Ammon's horn (tissue), 1 donor: Measurements from ENCODE around the gene PLEKHG4.

Experiments used
- DNase-seq: peaks from one replicate; pipeline ENCODE4 v3.0.0-alpha.2; 2016; ENCODE audit warnings: low spot score

The PLEKHG4 gene

DNA sequence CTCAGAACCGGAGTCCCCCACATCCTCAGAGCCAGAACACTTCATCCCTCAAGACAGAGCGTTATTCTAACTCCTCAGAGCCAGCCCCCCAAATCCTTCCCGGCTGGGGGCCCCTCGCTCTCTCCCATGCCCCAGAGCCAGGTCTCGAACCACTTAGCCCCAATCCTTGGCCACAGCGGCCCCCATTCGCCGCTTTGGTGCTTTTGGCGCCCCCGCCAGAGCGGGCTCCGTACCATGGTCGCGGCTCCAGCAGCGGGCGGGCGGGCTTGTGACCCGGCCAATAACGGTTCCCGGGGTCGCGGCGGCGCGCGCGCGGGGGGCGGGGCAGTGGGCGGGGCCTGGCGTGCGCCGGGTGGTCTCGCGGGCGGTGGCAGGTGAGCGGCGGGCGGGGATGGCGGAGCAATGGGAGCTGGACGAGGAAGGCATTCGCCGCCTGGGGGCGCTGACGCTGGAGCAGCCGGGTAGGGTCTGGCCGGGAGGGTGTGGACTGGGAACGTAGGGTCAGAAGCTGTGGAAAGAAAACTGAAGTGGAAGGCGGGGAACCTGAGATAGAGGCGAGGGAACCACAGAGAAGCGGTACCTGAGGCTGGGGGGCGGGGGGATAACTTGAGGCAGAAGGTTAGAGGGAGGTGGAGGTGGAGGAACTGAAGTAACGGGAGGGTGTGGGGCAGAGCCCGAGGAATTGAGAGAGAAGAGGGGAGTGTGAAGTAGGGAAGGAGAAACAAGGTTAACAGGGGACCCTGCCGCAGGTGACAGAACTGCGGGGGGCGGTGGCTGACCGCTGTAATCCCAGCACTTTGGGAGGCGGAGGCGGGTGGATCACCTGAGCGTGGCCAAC, 47.4 kb downstream of the PLEKHG4 start, which contains the start of the genes KCTD19 and LRRC36:
Gene KCTD19, minus strand, starts transcription at position 270 of the 838 bp plus-strand sequence. Its CDS starts 34 bp downstream, at position 236.
Gene LRRC36, plus strand, starts transcription at position 344 of the 838 bp plus-strand sequence. Its CDS starts 48 bp downstream, at position 392.
- no peak for DNase-seq

DNA sequence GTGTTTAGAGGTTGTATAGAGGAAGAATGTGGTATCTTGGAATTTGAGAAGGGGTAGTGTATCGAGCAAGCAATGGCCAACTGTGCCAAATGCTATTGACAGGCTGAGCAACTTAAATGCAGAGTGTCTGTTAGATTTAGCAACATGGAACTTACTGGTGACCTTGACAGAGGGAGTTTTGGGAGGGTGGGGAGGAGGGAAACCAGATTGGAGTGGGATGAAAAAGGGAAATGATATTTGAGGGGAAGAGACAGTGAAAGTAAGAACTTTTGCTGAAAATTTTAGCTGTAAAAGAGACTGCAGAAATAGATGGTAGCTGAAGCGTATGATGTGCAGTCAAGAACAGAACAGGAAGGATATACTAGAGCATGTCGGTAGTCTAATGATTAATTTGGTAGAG, 48.4 kb downstream of the PLEKHG4 start:
- DNase-seq: no peak

DNA sequence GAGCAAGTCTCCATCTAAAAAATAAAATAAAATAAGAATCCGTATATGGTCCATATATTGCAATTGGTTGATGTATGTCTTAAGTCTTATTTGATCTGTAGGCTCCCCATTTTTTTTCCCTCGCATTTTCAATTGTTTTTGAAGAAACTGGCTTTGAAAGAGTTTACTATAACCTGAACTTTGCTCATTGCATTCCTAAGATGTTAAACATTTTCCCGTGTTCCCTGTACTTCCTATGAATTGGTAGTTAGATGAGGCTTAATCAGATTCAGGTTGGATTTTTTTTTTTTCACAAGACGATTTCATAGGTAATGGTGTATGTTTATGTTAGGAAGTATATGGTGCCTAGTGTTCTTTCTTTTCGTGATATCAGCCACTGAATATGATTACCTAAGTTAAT, 50.6 kb downstream of the PLEKHG4 start:
- no peak for DNase-seq

DNA sequence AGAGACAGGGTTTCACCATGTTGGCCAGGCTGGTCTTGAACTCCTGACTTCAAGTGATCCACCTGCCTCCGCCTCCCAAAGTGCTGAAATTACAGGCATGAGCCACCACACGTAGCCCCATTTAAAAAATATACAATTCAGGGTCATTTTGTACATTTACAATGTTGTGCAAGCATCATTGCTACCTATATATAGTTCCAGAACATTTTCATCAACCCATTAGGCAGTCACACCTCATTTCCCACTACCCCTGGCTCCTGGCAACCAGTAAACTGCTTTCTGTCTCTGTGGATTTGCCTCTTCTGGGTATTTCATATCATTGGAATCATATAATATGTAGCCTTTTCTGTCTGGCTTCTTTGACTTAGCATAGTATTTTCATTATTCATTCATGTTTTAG, 54.0 kb downstream of the PLEKHG4 start:
- no peak for DNase-seq

DNA sequence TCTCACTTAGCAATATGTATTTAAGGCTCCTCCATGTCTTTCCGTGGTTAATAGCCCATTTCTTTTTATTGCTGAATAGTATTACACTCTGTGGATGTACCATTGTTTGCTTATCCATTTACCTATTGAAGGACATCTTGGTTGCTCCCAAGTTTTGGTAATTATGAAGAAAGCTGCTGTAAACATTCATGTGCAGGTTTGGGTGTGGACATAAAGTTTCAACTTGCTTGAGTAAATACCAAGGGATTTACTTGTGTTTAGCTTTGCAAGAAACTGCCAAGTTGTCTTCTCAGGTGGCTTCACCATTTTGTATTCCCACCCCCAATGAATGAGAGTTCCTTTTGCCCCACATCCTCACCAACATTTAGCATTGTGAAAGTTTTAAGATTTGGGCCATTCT, 56.8 kb downstream of the PLEKHG4 start:
- DNase-seq: no peak

DNA sequence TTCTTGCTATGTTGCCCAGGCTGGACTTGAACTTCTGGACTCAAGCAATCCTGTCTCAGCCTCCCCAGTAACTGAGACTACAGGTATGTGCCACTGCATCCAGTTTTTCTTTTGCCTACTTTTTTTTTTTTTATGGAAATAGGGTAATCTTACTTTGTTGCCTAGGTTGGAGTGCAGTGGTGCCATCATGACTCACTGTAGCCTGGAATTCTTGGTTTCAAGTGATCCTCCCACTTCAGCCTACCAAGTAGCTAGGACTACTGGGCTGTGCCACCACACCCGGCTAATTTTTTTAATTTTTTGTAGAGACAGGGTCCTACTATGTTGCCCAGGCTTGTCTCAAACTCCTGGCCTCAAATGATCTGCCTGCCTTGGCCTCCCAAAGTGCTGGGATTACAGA, 57.3 kb downstream of the PLEKHG4 start:
- DNase-seq: no peak
